Omental fat pad (tissue), 4 donors: ENCODE data around the gene NTN1. TPM values are rescaled to one million over a fixed set of nuclear protein-coding genes. Genes with fewer than 3 reads are reported as not detected.
A peak's percentile ranks its signal among the peaks of the same experiment; 100 is the strongest.

ENCODE experiments used
- ATAC-seq: fragments of 150-250 bp; one replicate; pipeline ENCODE4 v1.9.1; 2016; ENCODE audit warnings: mild to moderate bottlenecking, moderate library complexity; ENCODE audit not compliant: low FRiP score
- DNase-seq: peaks from one replicate; pipeline ENCODE4 v3.0.0-alpha.2; 2019; ENCODE audit warnings: low spot score
- CTCF ChIP-seq, 3 donors: fragments of 450-650 bp; IDR thresholded peaks; one replicate each; pipeline ENCODE4 v1.5.1; 2016 to 2017; ENCODE audit warnings: antibody characterized with exemption in 3 of 3, mild to moderate bottlenecking in 3 of 3, moderate library complexity in 2 of 3
- total RNA-seq, 4 donors: library from RNA; depleted of rRNA; stranded (reverse); fragments of >200 nt; gene quantifications; one replicate each; pipeline ENCODE4 v1.1.0, GENCODE V29; 2016

Gene NTN1
- total RNA-seq, 4 donors from 2014 or later: 0.69 to 7.3 (median 2.5) TPM

GRCh38 chr17:9037736-9038135 lies 16.4 kb downstream of the NTN1 start:
- TF ChIP-seq CTCF (IDR thresholded peaks at IDR 0.05): no peak
- DNase-seq (no peak), ATAC-seq (no peak)

GRCh38 chr17:9038380-9038779 lies 17.1 kb downstream of the NTN1 start:
- no peak for ATAC-seq
- no peak for DNase-seq
- no peak for TF ChIP-seq CTCF (IDR thresholded peaks at IDR 0.05)

- ATAC-seq: no peak
- no peak for TF ChIP-seq CTCF (IDR thresholded peaks at IDR 0.05)
- no peak for DNase-seq
Observed at GRCh38 chr17:9044772-9045463, 23.6 kb downstream of the NTN1 start.

GRCh38 chr17:9050801-9051401 lies 29.6 kb downstream of the NTN1 start:
- ATAC-seq: peak; percentile 41
- no peak for TF ChIP-seq CTCF (IDR thresholded peaks at IDR 0.05)

GRCh38 chr17:9051561-9051960 lies 30.3 kb downstream of the NTN1 start:
- DNase-seq (no peak), ATAC-seq (no peak)

More at GRCh38 chr17:9050801-9051401, 29.6 kb downstream of the NTN1 start:
- no peak for DNase-seq

GRCh38 chr17:9052921-9053320 lies 31.6 kb downstream of the NTN1 start:
- ATAC-seq: no peak
- DNase-seq: no peak
- no peak for TF ChIP-seq CTCF (IDR thresholded peaks at IDR 0.05)

More at GRCh38 chr17:9051561-9051960, 30.3 kb downstream of the NTN1 start:
- no peak for TF ChIP-seq CTCF (IDR thresholded peaks at IDR 0.05)

GRCh38 chr17:9053406-9053805 lies 32.1 kb downstream of the NTN1 start:
- no peak for DNase-seq
- ATAC-seq: no peak
- no peak for TF ChIP-seq CTCF (IDR thresholded peaks at IDR 0.05)
